Neural progenitor cell (in vitro differentiated cells): Measurements from ENCODE around the gene CYP26A1.

ENCODE experiments used
- EZH2 ChIP-seq: fragments of 200-600 bp; sonication (generic); IDR thresholded peaks from 2 replicates; pipeline ENCODE4 v1.6.1; 2017; ENCODE audit warnings: antibody characterized with exemption, mild to moderate bottlenecking, moderate library complexity
- EZH2phosphoT487 ChIP-seq: fragments of 200-600 bp; sonication (generic); IDR thresholded peaks from 2 replicates; pipeline ENCODE4 v1.6.1; 2017; ENCODE audit warnings: antibody characterized with exemption
- TF ChIP-seq, protein P1 (sequence below): fragments of 200-600 bp; sonication (generic); IDR thresholded peaks from 2 replicates; pipeline ENCODE4 v1.5.1; 2017; ENCODE audit warnings: antibody characterized with exemption, mild to moderate bottlenecking

DNA sequence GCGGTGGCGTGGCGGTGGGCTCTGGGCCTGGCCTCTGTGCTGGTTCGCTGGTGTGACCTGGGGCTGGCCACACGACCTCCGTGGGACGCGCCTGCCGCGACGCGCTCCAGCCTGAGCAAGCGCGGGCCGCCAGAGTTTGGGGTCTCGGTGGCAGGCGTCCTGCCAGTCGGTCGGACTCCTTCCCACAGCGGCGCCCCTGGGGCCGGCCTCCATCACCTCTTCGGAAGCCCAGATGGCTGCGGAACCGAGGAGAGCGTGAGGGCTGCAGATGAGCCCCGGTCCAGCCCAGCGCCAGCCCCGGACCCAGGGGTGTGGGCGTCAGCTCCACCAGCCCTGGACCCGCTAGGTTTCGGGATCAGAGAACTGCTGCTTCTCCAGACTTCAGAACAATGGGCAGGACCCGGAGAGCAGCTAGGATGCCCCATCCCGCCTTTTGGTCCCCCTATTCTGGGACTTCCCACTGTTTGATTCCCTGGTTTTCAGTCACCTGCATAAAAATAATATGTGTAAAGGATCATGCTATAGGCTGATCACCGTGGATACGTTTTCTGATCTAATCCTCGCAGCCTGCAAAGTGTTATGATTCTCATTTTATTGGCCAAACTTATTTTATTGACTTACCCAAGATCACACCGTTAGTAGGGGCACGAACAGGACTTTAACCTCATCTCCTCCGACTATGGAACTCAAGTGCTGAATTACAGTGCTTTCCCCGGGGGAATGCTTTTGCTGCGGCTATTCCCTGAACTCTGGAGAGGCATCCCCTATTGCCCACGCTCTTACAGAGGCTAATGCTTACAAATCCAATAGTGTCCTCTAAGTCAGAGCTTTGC is 10.3 kb upstream of the CYP26A1 start:
- TF ChIP-seq, protein P1, sequence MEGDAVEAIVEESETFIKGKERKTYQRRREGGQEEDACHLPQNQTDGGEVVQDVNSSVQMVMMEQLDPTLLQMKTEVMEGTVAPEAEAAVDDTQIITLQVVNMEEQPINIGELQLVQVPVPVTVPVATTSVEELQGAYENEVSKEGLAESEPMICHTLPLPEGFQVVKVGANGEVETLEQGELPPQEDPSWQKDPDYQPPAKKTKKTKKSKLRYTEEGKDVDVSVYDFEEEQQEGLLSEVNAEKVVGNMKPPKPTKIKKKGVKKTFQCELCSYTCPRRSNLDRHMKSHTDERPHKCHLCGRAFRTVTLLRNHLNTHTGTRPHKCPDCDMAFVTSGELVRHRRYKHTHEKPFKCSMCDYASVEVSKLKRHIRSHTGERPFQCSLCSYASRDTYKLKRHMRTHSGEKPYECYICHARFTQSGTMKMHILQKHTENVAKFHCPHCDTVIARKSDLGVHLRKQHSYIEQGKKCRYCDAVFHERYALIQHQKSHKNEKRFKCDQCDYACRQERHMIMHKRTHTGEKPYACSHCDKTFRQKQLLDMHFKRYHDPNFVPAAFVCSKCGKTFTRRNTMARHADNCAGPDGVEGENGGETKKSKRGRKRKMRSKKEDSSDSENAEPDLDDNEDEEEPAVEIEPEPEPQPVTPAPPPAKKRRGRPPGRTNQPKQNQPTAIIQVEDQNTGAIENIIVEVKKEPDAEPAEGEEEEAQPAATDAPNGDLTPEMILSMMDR: no peak
- TF ChIP-seq EZH2 (peak; percentile 42), EZH2phosphoT487 (no peak)
